Sigmoid colon (tissue), 4 donors: ENCODE data around the gene TCOF1.

Experiments
- CTCF ChIP-seq, 4 experiments: fragments of 450-650 bp in 3 of 4; fragments of 200-600 bp in 1 of 4; IDR thresholded peaks; one replicate each; pipeline ENCODE4 v1.5.1; 2016 to 2019; ENCODE audit warnings: antibody characterized with exemption in 4 of 4, mild to moderate bottlenecking in 3 of 4, moderate library complexity in 2 of 4
- POLR2A ChIP-seq, 2 donors: fragments of 450-650 bp; IDR thresholded peaks; one replicate each; pipeline ENCODE4 v1.6.1; 2016; ENCODE audit warnings: antibody characterized with exemption in 2 of 2, mild to moderate bottlenecking in 2 of 2, moderate library complexity in 2 of 2
- POLR2AphosphoS5 ChIP-seq, 4 donors: sonication (generic); formaldehyde crosslinking; IDR thresholded peaks; one replicate each; pipeline ENCODE4 v1.6.1; 2017; ENCODE audit warnings: antibody characterized with exemption in 4 of 4

- TF ChIP-seq CTCF (IDR thresholded peaks at IDR 0.05) (no peak), POLR2A (IDR thresholded peaks at IDR 0.05) (no peak), POLR2AphosphoS5 (IDR thresholded peaks at IDR 0.05) (no peak)
These were observed 47.0 kb downstream of the TCOF1 start for GRCh38 chr5:150404535-150404934.
